ENCODE data around the gene FOXRED2.

The FOXRED2 gene

DNA sequence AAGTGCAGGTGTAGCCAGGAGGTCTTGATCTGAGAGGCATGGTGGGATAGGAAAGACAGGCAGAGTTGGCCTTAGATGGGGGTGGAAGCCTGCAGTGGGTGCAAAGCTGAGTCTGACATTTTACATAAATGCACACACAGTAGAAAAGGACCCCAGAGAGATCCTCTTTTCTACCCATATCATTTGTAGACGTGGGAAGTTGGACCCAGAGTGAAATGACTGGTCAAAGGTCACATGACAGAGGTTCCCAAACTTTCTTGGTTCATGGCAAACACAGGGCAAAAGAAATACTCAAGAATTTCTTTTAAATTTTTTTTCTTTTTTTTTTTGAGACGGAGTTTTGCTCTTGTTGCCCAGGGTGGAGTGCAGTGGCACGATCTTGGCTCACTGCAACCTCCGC lies 6.2 kb upstream of the FOXRED2 start:
- DNase-seq: no peak

- DNase-seq: no peak
Measured at GRCh38 chr22:36512333-36512732, 5.5 kb upstream of the FOXRED2 start.

DNA sequence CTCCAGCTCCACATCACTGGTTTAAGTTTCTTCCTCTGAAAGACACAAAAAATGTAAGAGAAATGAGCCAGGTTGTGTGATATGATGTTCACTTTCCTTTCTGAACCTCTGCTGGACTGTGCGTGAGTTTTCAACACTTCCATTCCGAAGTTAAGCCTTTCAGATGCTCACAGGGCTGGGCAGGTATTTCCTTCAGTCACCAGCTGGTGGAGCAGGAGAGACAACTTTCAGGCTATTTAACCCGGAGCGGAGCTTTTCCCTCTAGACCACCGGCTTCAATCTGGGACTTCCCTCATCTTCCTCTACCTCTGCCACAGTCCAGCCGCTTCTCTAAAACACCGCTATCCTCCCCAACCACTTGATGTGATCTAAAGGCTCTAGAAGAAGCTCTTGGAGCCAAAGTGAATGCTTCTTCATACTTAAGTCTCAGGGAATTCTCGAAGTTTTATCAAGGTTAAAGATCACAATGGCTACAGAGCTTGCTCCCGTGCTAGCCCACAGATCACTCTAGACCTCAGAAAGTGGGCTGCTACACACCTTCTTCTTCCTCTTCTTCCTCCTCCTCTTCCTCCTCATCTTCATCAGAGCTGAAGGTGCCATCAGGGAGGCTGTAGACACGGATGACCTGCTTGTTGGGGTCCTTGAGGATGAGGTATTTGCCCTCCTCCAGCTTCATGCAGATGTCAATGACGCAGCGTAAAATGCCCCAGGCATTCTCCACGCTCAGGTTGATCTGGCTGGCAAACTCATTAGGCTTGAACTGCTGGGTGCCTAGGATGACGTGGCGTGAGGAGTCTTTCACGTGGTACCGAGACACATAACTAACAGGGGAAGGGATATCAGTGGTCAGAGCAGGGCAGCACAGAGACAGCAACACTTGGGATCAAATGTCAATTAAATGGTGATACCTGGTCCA lies 4.4 kb upstream of the FOXRED2 start:
- DNase-seq: peak; percentile 43

GRCh38 chr22:36510384-36510783 lies 3.5 kb upstream of the FOXRED2 start:
- DNase-seq: no peak

- no peak for DNase-seq
Measured at GRCh38 chr22:36507518-36508010, 724 bp upstream of the FOXRED2 start.

GRCh38 chr22:36505998-36506635 lies 723 bp downstream of the FOXRED2 start:
- DNase-seq: no peak

GRCh38 chr22:36497910-36498665 lies 8.8 kb downstream of the FOXRED2 start:
- DNase-seq: no peak

DNA sequence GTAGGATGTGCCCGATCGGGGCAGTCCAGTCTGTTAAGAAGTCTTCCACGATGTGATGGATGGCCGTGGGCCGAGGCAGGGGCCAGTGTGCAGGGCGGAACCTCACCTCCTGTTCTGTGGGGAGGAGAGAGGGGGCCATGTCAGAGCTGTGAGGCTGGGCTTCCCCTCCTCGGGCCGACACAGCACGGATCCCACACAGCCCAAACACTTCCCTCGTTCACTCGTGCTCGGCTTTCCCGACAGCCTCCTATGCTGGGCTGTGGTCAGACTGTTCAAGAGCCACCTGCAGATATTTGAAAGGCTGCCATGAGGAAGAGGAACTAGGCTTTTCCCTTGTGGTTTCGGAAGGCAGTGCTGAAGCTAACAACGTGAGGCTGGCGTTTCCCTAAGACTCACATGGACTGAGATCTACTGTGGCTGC lies 13.1 kb downstream of the FOXRED2 start:
- peak; percentile 12 for DNase-seq

- no peak for DNase-seq
Measured at GRCh38 chr22:36492109-36492508, 14.7 kb downstream of the FOXRED2 start.

- DNase-seq: no peak
Measured at GRCh38 chr22:36491155-36491554, 15.7 kb downstream of the FOXRED2 start.

- peak; percentile 76 for DNase-seq
Measured at GRCh38 chr22:36486619-36487384, 20.0 kb downstream of the FOXRED2 start.

DNA sequence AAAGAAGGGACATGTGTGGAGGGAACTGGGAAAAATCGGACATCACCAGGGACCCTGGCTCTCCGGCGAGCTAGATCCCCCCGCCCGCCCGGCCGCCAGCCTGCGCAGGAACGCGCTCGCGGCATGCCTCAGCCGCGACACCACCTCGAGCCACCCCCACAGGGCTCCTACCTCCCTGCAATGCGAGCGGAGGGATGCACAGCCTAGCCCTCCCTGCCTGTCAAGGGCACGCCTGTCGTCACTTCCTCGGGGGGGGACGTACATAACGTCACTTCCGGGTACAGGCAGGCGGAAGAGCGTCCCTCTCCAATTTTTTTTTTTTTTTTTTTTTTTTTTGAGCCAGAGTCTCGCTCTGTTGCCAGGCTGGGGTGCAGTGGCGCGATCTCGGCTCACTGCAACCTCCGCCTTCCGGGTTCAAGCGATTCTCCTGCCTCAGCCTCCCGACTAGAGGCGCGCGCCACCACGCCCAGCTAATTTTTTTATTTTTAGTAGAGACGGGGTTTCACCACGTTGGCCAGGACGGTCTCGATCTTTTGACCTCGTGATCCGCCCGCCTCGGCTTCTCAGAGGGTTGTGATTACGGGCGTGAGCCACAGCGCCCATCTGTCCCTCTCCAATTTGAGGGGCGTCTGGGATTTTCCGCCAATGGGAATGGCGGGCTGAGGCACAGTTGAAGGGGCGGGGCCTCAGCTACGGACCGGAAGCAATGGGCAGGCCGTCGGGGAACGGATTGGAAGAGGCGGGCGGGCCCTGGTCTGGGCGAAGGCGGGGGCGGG lies 25.3 kb downstream of the FOXRED2 start, which contains the start of gene TXN2:
Gene TXN2, minus strand, starts transcription at position 248 of the 776 bp plus-strand sequence. CDS start 803 bp downstream, outside the sequence.
- peak; percentile 97 for DNase-seq

- no peak for DNase-seq
Measured at GRCh38 chr22:36480941-36481392, 25.9 kb downstream of the FOXRED2 start.

- no peak for DNase-seq
Measured at GRCh38 chr22:36478966-36479365, 27.9 kb downstream of the FOXRED2 start.

- no peak for DNase-seq
Measured at GRCh38 chr22:36475341-36475740, 31.5 kb downstream of the FOXRED2 start.

DNA sequence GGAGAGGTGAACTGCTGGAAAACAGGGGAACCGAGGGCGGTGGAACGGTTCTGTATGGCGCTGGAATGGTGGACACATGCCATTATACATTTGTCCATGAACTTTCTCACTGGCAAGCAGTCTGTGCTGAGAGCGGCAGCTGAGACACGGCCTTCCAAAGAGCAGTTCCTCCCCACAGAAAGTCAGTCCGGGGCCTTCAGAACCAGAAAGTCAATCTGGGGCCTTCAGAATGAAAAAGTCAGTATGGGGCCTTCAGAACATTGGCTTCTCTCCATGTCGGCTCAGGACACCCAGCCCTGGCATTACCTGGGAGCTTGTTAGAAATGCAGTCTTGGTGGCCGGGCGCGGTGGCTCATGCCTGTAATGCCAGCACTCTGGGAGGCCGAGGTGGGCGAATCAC lies 34.2 kb downstream of the FOXRED2 start:
- no peak for DNase-seq

GRCh38 chr22:36471341-36471821 lies 35.5 kb downstream of the FOXRED2 start:
- DNase-seq: no peak

DNA sequence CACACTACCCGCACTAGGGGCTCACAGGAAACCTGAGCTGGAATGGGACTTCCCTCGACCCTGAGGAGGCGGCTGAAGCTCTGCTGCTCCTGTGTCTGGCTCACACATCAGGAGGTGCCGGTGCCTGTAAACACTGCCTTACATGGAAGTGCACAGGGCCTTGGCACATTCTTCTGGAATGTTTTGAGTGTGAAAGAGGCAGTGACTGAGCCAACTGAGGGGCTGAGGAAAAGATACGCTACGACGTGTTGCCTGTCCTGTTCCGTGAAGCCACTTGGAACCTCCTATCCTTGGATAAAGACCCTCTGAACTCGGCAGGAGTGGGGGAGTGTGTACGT lies 35.9 kb downstream of the FOXRED2 start:
- DNase-seq: no peak

- peak; percentile 90 for DNase-seq
Measured at GRCh38 chr22:36470162-36470993, 36.5 kb downstream of the FOXRED2 start.

- no peak for DNase-seq
Measured at GRCh38 chr22:36469094-36469710, 37.6 kb downstream of the FOXRED2 start.

All from CD4-positive, alpha-beta T cell treated with Interleukin-12 subunit alpha and Interleukin-12 subunit beta, for 1 hour (primary cell).